ENCODE measurements around the gene DNAJB1. TPM values are rescaled to one million over a fixed set of nuclear protein-coding genes. Genes with fewer than 3 reads are reported as not detected.

Gene DNAJB1
- polyA plus RNA-seq, 6 donors from 2014 or later: 73.1 to 113 (median 75.9) TPM

Other genes with a start within 250 kb of the DNAJB1 start
- gene ADGRE5, start 137.0 kb downstream of the DNAJB1 start, polyA plus RNA-seq (ENCODE audit: low read depth in 6 of 6): 10 to 100 TPM; 17.8 to 41.1 (median 31.9) TPM
- gene DDX39A, start 99.1 kb downstream of the DNAJB1 start, polyA plus RNA-seq (ENCODE audit: low read depth in 6 of 6): 100 to 1,000 TPM; 110 to 169 (median 132) TPM
- gene PKN1, start 85.1 kb downstream of the DNAJB1 start, polyA plus RNA-seq (ENCODE audit: low read depth in 6 of 6): 10 to 100 TPM; 37.1 to 67.9 (median 48.0) TPM
- gene PTGER1, start 43.0 kb downstream of the DNAJB1 start, polyA plus RNA-seq (ENCODE audit: low read depth in 6 of 6): not detected
- gene GIPC1, start 22.3 kb downstream of the DNAJB1 start, polyA plus RNA-seq (ENCODE audit: low read depth in 6 of 6): 10 to 100 TPM in 1 of 6 donors, 1 to 10 TPM in 5; 6.9 to 10.3 (median 7.5) TPM
- gene TECR, start 11.2 kb upstream of the DNAJB1 start, polyA plus RNA-seq (ENCODE audit: low read depth in 6 of 6): 100 to 1,000 TPM in 5 of 6 donors, 10 to 100 TPM in 1; 95.6 to 169 (median 116) TPM
- 100 to 1,000 TPM; 141 to 216 (median 170) TPM for gene NDUFB7, start 53.7 kb upstream of the DNAJB1 start, polyA plus RNA-seq (ENCODE audit: low read depth in 6 of 6)
- gene CLEC17A, start 64.7 kb upstream of the DNAJB1 start, polyA plus RNA-seq (ENCODE audit: low read depth in 6 of 6): 100 to 1,000 TPM in 1 of 6 donors, 10 to 100 TPM in 5; 71.6 to 127 (median 93.6) TPM
- 1 to 10 TPM in 1 of 6 donors, under 1 TPM in 1, not detected in 4; 0.17 to 1.2 TPM for gene ADGRE3, start 156.4 kb upstream of the DNAJB1 start, polyA plus RNA-seq (ENCODE audit: low read depth in 6 of 6)
- gene ZNF333, start 171.7 kb upstream of the DNAJB1 start, polyA plus RNA-seq (ENCODE audit: low read depth in 6 of 6): 10 to 100 TPM in 4 of 6 donors, 1 to 10 TPM in 2; 8.6 to 18.1 (median 11.0) TPM